Keratinocyte (primary cell): ENCODE data around the gene EPG5.

Experiments used
- CTCF ChIP-seq, 3 experiments: IDR thresholded peaks in 1 of 3; conservative IDR thresholded peaks in 1 of 3; optimal IDR thresholded peaks in 1 of 3; 2 replicates in 2 of 3; 3 replicates in 1 of 3; pipeline versions ENCODE3 to v1.5.1; 2011; ENCODE audit warnings: low read length in 3 of 3, mild to moderate bottlenecking in 3 of 3, moderate library complexity in 2 of 3, control low read depth in 1 of 3, inconsistent platforms in 1 of 3; ENCODE audit not compliant: insufficient read depth in 2 of 3; ENCODE audit errors: extremely low read depth in 1 of 3
- EZH2 ChIP-seq: IDR thresholded peaks from one replicate; pipeline ENCODE4 v1.6.1; 2012; ENCODE audit warnings: inconsistent platforms, mild to moderate bottlenecking, low read length, moderate library complexity

- no peak for TF ChIP-seq CTCF (optimal IDR thresholded peaks at IDR 0.05 in 1 of 3, IDR thresholded peaks at IDR 0.05 in 1 of 3, conservative IDR thresholded peaks at IDR 0.05 in 1 of 3; ENCODE audit: extremely low read depth in 1 of 3, insufficient read depth in 2 of 3, low read length in 3 of 3)
- TF ChIP-seq EZH2: no peak
Measured at GRCh38 chr18:45958730-45959129, 8.4 kb downstream of the EPG5 start.
